Stimulated activated CD4-positive, alpha-beta T cell treated with anti-CD3 and anti-CD28 coated beads, Interleukin-15, amount 100 ng/mL, for 48 hours (primary cell): ENCODE results near the gene ATXN10.
"Not testable (repeated sequence)": the region's sequence is repeated elsewhere in the genome, so short reads cannot be mapped to it uniquely, and the experiment has no call there.

Experiments used
- DNase-seq, 2 donors: peaks; one replicate each; pipeline ENCODE4 v3.0.0-alpha.2; 2020; ENCODE audit warnings: low read depth in 2 of 2

The ATXN10 gene

GRCh38 chr22:45678961-45679912, 7.6 kb downstream of the ATXN10 start:
- no peak for DNase-seq

DNA sequence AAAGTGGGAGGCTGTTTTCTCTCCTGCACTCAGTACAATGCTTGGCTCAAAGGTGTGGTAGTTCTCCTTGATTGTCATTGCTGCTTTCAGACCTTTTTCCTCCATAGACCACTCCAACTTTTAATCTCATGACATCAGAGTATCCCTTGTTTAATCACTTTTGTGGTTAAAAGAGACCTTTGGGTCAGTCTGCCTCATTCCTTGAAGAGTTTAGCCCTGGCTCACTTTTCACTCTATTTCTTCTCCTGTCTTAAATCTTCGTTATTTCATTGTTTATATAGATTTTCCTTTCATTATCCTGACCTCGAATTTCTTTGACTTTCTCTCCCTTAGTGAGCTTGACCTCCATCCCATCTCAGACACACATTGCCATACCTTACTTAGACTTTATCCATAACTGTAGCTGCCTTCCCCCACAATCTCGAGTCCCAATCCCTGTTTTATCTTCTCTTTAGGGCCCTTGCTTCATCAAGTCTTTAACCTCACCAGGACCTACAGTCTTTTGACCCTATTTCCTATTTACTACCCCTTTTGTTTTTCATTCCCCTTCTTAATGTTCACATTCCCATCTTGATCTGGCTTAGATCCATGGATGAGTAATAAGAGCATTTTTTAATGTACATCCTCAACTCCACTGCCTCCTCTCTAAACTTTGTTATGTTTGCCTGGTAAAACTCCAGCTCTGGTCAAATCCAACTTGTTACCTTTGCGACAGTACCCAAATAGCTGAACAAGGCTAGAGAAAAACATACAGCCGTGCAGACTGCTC, 9.5 kb downstream of the ATXN10 start:
- DNase-seq, result no peak

- DNase-seq, result no peak
Observed at GRCh38 chr22:45682064-45682463, 10.4 kb downstream of the ATXN10 start.

DNA sequence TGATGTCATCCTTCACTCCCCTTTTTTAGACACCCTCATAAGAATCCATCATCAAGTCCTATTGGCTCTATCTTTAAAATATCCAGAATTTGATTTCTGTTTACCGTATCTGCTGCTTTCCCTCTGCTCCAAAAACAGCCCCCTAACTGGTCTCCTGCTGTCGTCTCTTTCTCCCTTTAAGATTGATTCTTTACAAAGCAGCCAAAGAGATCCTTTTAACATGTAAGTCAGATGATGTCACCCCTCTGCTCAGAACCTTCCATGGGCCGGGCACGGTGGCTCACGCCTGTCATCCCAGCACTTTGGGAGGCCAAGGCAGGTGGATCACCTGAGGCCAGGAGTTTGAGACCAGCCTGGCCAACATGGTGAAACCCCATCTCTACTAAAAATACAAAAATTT, 11.1 kb downstream of the ATXN10 start:
- DNase-seq, result not testable (repeated sequence)

DNA sequence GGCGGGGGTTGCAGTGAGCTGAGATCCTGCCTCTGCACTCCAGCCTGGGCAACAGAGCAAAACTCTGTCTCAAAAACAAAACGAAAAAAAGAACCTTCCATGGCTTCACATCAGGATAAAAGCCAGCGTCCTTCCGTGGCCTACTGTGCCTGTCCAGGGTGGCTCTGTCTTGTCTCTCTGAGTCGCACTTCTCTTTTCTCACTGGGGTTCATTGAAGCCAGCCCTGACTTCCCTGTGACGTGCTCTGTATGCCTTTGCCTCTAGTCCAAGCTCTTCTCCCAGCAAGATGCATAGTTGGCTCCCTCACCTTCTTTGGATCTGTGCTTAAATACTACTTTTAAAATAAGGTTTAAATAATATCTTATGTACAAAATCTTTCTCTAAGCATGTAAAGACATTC, 11.6 kb downstream of the ATXN10 start:
- no peak for DNase-seq

GRCh38 chr22:45683680-45684079, 12.0 kb downstream of the ATXN10 start:
- DNase-seq, result no peak

GRCh38 chr22:45684169-45684568, 12.5 kb downstream of the ATXN10 start:
- DNase-seq, result no peak

DNA sequence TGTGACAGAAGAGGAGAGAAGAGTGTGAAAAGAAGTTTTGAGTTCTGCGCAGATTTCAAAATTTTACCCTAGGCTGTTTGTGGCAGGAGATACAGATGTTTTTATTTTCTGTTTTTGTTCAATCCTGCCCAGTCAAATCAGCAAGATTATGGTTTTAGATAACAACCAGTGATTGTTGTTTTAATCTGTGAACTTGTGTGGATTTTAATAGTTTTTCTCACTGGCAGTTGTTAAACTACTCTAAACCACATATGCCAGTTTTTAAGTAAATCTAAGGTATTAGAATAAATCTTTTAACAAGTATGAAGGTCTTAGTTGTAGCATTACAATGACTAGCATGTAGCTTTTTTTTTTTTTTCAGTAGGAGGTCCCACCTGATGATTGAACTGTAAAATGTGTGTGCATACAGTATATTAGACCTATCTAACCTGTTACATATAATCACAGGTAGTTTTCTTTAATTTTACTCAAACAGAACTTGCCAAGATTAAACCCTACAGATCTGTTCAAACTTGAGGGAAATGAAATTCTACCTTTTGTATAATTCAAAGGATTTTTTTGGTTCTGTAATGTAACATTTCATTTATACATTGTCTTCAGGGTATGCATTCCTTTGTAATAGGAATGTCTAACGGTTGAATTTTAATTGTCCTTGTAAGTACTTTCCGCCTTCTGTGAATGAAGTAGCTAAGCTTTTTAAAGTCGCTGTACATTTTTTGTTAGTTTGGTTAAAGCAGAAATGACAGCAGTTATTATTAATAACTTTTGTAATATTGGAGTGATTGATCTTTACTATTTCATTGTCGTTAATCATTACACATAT, 13.3 kb downstream of the ATXN10 start:
- DNase-seq, result no peak

GRCh38 chr22:45686004-45686403, 14.4 kb downstream of the ATXN10 start:
- DNase-seq, result no peak

DNA sequence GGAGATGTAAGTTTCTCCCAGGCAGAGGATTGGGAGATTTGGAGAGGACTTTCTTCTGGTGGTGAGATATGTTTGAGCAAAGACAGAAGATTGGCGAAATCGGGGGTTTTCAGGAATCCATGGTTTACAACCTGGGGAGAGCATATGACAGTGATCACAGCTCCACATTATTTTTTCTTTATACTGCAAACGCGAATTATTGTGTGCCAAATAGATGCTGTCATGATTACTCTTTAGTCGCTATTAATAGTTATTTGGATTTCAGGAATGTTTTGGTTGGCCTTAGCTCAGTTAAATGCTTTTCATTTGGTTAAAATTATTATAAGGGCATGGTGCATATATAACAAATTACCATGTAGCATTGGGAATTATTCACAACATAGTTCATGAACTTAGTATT, 15.2 kb downstream of the ATXN10 start:
- DNase-seq, result no peak

DNA sequence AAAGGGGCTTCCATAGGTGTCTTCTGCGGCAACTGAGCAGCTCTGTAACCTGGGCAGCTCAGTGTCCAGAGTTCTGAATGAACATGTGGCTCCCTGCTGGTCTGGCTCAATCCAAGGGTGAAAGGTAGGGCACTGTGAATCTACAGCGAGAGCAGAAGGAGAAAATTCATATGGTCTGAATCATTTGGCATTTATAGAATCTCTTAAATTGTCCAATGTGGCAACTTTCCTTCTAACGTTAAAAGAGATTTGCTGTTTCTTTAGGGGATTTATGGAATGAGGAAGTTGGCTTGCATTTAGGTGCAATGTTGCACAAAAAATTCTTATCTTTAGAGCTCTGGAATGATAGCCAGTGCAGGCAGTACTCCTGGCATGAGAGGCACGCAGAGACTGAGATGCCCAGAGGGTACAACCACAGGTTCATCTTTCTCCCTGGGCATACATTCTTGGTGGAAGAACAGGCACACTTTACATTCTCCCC, 17.0 kb downstream of the ATXN10 start:
- DNase-seq, result no peak

GRCh38 chr22:45689211-45689610, 17.6 kb downstream of the ATXN10 start:
- no peak for DNase-seq

- no peak for DNase-seq
Observed at GRCh38 chr22:45690008-45690407, 18.4 kb downstream of the ATXN10 start.

- no peak for DNase-seq
Observed at GRCh38 chr22:45692549-45692948, 20.9 kb downstream of the ATXN10 start.

GRCh38 chr22:45693835-45694234, 22.2 kb downstream of the ATXN10 start:
- no peak for DNase-seq

GRCh38 chr22:45696227-45696626, 24.6 kb downstream of the ATXN10 start:
- DNase-seq, result no peak

DNA sequence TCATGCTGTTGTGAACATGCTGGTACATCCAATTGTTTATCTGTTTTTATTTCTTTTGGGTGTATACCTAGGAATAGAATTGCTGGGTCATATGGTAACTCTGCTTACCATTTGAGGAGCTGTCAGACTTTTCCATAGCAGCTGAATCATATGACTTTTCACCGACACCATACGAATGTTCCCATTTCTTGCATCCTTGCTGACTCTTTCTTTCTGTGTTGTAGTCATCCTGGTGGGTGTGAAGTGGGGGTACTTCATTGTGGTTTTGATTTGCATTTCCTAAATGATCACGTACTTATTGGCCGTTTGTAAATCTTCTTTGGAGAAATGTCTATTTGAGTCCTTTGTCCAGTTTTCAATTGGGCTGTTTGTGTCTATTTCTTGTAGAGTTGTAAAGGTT, 26.5 kb downstream of the ATXN10 start:
- no peak for DNase-seq

DNA sequence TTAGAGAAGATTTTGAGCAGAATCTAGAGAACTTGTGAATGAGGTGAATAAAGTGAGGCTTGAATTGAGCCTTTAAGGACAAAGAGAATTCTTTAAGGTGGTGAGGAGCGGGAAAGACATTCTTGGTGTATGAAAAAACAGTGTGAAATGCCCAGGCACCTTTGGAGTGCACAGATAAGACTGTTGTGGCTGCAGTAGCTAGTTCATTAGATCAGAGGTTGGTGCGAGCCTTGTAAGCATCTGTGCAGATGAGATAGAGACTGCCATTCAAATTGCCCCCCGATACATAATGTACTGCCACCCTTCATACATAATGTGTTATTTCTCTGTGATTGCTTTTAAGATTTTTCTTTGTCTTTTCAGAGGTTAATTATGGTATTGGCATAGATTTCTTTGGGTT, 31.3 kb downstream of the ATXN10 start:
- no peak for DNase-seq

- no peak for DNase-seq
Observed at GRCh38 chr22:45703758-45704157, 32.1 kb downstream of the ATXN10 start.

- no peak for DNase-seq
Observed at GRCh38 chr22:45704648-45705047, 33.0 kb downstream of the ATXN10 start.

- DNase-seq, result no peak
Observed at GRCh38 chr22:45707605-45708004, 36.0 kb downstream of the ATXN10 start.

DNA sequence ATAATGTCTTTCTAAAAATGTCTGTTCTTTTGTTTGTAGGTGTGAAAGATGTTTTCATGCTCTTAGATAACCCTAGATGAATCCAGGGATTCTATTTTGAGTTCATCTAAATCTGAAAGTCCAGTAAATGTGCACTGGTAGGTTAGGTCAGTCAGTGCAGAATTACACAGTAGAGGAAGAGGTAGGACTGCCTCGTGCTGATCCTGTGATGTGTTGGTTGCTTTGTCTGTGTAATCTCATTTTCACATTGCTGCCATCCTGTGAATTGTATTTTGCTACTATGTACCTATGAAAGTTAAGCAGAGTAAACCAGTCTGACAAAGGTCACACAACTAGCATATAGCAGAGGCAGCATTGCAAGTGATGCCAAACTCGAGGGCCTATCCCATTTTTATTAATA, 36.5 kb downstream of the ATXN10 start:
- no peak for DNase-seq
